Medulla oblongata (tissue), 1 donor: ENCODE measurements around the gene PHACTR1.
"Not testable (repeated sequence)": the region's sequence is repeated elsewhere in the genome, so short reads cannot be mapped to it uniquely, and the experiment has no call there.

Source experiments
- DNase-seq: peaks from one replicate; pipeline ENCODE4 v3.0.0-alpha.2; 2015; ENCODE audit errors: extremely low spot score

The PHACTR1 gene

GRCh38 chr6:13237318-13237717 is 520.8 kb downstream of the PHACTR1 start:
- DNase-seq = no peak

GRCh38 chr6:13238017-13238416 is 521.5 kb downstream of the PHACTR1 start:
- DNase-seq = no peak

GRCh38 chr6:13238640-13239216 is 522.2 kb downstream of the PHACTR1 start:
- no peak for DNase-seq

- DNase-seq = no peak
These were observed 523.2 kb downstream of the PHACTR1 start for GRCh38 chr6:13239530-13240455.

GRCh38 chr6:13241364-13241763 is 524.8 kb downstream of the PHACTR1 start:
- no peak for DNase-seq

GRCh38 chr6:13242178-13242577 is 525.6 kb downstream of the PHACTR1 start:
- DNase-seq = no peak

GRCh38 chr6:13242590-13242989 is 526.0 kb downstream of the PHACTR1 start:
- no peak for DNase-seq

- DNase-seq = no peak
These were observed 526.5 kb downstream of the PHACTR1 start for GRCh38 chr6:13243033-13243432.

GRCh38 chr6:13243745-13244144 is 527.2 kb downstream of the PHACTR1 start:
- not testable (repeated sequence) for DNase-seq

- no peak for DNase-seq
These were observed 531.1 kb downstream of the PHACTR1 start for GRCh38 chr6:13247627-13248026.

- DNase-seq = no peak
These were observed 531.5 kb downstream of the PHACTR1 start for GRCh38 chr6:13248053-13248452.

GRCh38 chr6:13248584-13248985 is 532.0 kb downstream of the PHACTR1 start:
- DNase-seq = no peak

GRCh38 chr6:13248994-13249393 is 532.4 kb downstream of the PHACTR1 start:
- DNase-seq = no peak

GRCh38 chr6:13249817-13250216 is 533.2 kb downstream of the PHACTR1 start:
- no peak for DNase-seq

GRCh38 chr6:13250703-13251102 is 534.1 kb downstream of the PHACTR1 start:
- no peak for DNase-seq

- DNase-seq = no peak
These were observed 534.7 kb downstream of the PHACTR1 start for GRCh38 chr6:13251242-13251641.

- no peak for DNase-seq
These were observed 536.2 kb downstream of the PHACTR1 start for GRCh38 chr6:13252790-13253189.

GRCh38 chr6:13253272-13253671 is 536.7 kb downstream of the PHACTR1 start:
- DNase-seq = no peak

GRCh38 chr6:13256266-13257001 is 539.9 kb downstream of the PHACTR1 start:
- peak; percentile 70 for DNase-seq

GRCh38 chr6:13259393-13259792 is 542.8 kb downstream of the PHACTR1 start:
- DNase-seq = no peak

GRCh38 chr6:13260101-13260598 is 543.6 kb downstream of the PHACTR1 start:
- DNase-seq = peak; percentile 53

GRCh38 chr6:13260831-13261230 is 544.3 kb downstream of the PHACTR1 start:
- DNase-seq = no peak
